Fibroblast of lung (primary cell): ENCODE measurements around the gene ERI2. TPM values are rescaled to one million over a fixed set of nuclear protein-coding genes. Genes with fewer than 3 reads are reported as not detected.

ENCODE experiments used
- DNase-seq, 2 donors: peaks; one replicate each; pipeline versions ENCODE4 v3.0.0 to v3.0.0-alpha.2; 2010; ENCODE audit warnings: low read depth in 2 of 2
- H2AFZ ChIP-seq: 2 replicates; pipeline ENCODE4 v1.5.1; 2012; ENCODE audit warnings: low read length, control low read depth, inconsistent platforms
- H3K27ac ChIP-seq: 2 replicates; pipeline ENCODE4 v1.5.1; 2011; ENCODE audit warnings: low read length, control low read depth; ENCODE audit not compliant: insufficient read depth
- H3K27me3 ChIP-seq: 2 replicates; pipeline ENCODE4 v1.5.1; 2011; ENCODE audit warnings: mild to moderate bottlenecking, low read length; ENCODE audit not compliant: control insufficient read depth, insufficient read depth
- H3K36me3 ChIP-seq: 2 replicates; pipeline ENCODE4 v1.5.1; 2011; ENCODE audit warnings: low read length; ENCODE audit not compliant: control insufficient read depth, insufficient read depth
- H3K4me1 ChIP-seq: 2 replicates; pipeline ENCODE4 v1.5.1; 2011; ENCODE audit warnings: low read length; ENCODE audit not compliant: control insufficient read depth, insufficient read depth; ENCODE audit errors: extremely low read depth
- H3K4me2 ChIP-seq: 2 replicates; pipeline ENCODE4 v1.5.1; 2011; ENCODE audit warnings: low read length, control low read depth; ENCODE audit not compliant: insufficient read depth; ENCODE audit errors: extremely low read depth
- H3K4me3 ChIP-seq, 4 experiments: fragments of 200-600 bp in 1 of 4; sonication (generic) in 1 of 4; replicated peaks in 1 of 4; 2 replicates each; pipeline ENCODE4 v1.5.1; 2011 to 2016; ENCODE audit warnings: low read length in 4 of 4, low read depth in 3 of 4, mild to moderate bottlenecking in 3 of 4, control low read depth in 2 of 4, inconsistent platforms in 1 of 4, mixed read lengths in 1 of 4; ENCODE audit not compliant: insufficient read depth in 1 of 4; ENCODE audit errors: control extremely low read depth in 1 of 4
- H3K79me2 ChIP-seq: 2 replicates; pipeline ENCODE4 v1.5.1; 2012; ENCODE audit warnings: mild to moderate bottlenecking, low read length, inconsistent platforms; ENCODE audit not compliant: control insufficient read depth, insufficient read depth
- H3K9ac ChIP-seq: 2 replicates; pipeline ENCODE4 v1.5.1; 2011; ENCODE audit warnings: mild to moderate bottlenecking, low read length, control low read depth; ENCODE audit not compliant: insufficient read depth
- H3K9me3 ChIP-seq: 2 replicates; pipeline ENCODE4 v1.5.1; 2012; ENCODE audit warnings: low read depth, low read length; ENCODE audit not compliant: control insufficient read depth, insufficient read depth
- H4K20me1 ChIP-seq: 2 replicates; pipeline ENCODE4 v1.5.1; 2011; ENCODE audit warnings: low read length; ENCODE audit not compliant: control insufficient read depth, insufficient read depth; ENCODE audit errors: extremely low read depth
- CTCF ChIP-seq, 2 donors: IDR thresholded peaks in 1 of 2; conservative IDR thresholded peaks in 1 of 2; 1 replicate in 1 of 2; 2 replicates in 1 of 2; pipeline ENCODE4 v1.5.1; 2011 to 2012; ENCODE audit warnings: low read length in 2 of 2, control low read depth in 1 of 2, inconsistent platforms in 1 of 2, low read depth in 1 of 2, mild to moderate bottlenecking in 1 of 2
- EZH2 ChIP-seq: IDR thresholded peaks from 2 replicates; pipeline ENCODE4 v1.5.1; 2012; ENCODE audit warnings: low read length, control low read depth, mild to moderate bottlenecking; ENCODE audit errors: missing control alignments
- polyA plus RNA-seq, 2 donors: library from polyadenylated mRNA; depleted of rRNA in 1 of 2; stranded (reverse) in 1 of 2; unstranded in 1 of 2; fragments of >200 nt; gene quantifications; 2 replicates each; pipeline ENCODE4 v1.2.1, GENCODE V29; 2011 to 2012; ENCODE audit warnings: missing spikeins in 1 of 2
- total RNA-seq: library from RNA; depleted of rRNA; stranded (reverse); fragments of >200 nt; gene quantifications from 2 replicates; pipeline ENCODE4 v1.2.1, GENCODE V29; 2014

ERI2 gene
- total and polyA plus RNA-seq, 2 donors (not counting 1 experiment from before 2014, with no cell fraction given) = 10.5 to 30.1 TPM

DNA sequence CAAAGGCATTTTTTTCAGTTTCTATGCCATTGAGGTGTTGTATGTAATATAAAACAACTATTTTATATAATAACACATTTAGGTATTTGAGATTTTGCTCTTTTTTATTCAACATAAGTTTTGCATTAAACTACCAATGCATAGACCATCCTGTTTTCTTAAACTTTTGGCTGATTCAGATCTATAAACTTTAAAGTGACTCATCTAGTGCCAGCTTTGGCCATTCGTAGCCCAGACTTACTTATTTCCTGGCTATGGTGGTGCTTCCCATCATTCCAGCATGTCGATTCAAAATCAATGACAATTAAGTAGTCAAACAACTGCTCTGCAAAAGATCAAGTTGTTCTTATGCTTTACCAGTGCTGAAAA, 3.1 kb downstream of the ERI2 start:
- Histone ChIP-seq H2AFZ (no peak overlapping the region), H3K79me2 (peaks cover 2% of the 10 kb centered on the region), H3K27me3 (no peaks in the 10 kb centered on the region), H3K27ac (no peak overlapping the region), H3K4me1 (no peaks in the 10 kb centered on the region), H3K9ac (no peak overlapping the region), H3K9me3 (no peaks in the 10 kb centered on the region), H3K4me3 (no peak overlapping the region), H4K20me1 (no peaks in the 10 kb centered on the region), H3K4me2 (no peak overlapping the region), H3K36me3 (peaks cover 3% of the 10 kb centered on the region)
- DNase-seq = no peak
- no peak for TF ChIP-seq CTCF (conservative IDR thresholded peaks at IDR 0.05 in 1 of 2, IDR thresholded peaks at IDR 0.05 in 1 of 2; ENCODE audit: low read depth in 1 of 2, low read length in 2 of 2)
- TF ChIP-seq EZH2 = no peak

GRCh38 chr16:20801278-20801677, 5.0 kb downstream of the ERI2 start:
- H3K36me3 ChIP-seq = peaks cover 3% of the 10 kb centered on the region
- no peak overlapping the region for H3K4me3 ChIP-seq
- no peak overlapping the region for H3K4me2 ChIP-seq
- H4K20me1 ChIP-seq = no peaks in the 10 kb centered on the region
- H3K4me1 ChIP-seq = no peaks in the 10 kb centered on the region
- no peaks in the 10 kb centered on the region for H3K27me3 ChIP-seq
- H3K9me3 ChIP-seq = no peaks in the 10 kb centered on the region
- no peak for TF ChIP-seq EZH2
- no peak for TF ChIP-seq CTCF (conservative IDR thresholded peaks at IDR 0.05 in 1 of 2, IDR thresholded peaks at IDR 0.05 in 1 of 2; ENCODE audit: low read depth in 1 of 2, low read length in 2 of 2)
- DNase-seq = no peak
- H2AFZ ChIP-seq = no peak overlapping the region
- no peak overlapping the region for H3K27ac ChIP-seq
- no peaks in the 10 kb centered on the region for H3K79me2 ChIP-seq
- H3K9ac ChIP-seq = no peak overlapping the region

DNA sequence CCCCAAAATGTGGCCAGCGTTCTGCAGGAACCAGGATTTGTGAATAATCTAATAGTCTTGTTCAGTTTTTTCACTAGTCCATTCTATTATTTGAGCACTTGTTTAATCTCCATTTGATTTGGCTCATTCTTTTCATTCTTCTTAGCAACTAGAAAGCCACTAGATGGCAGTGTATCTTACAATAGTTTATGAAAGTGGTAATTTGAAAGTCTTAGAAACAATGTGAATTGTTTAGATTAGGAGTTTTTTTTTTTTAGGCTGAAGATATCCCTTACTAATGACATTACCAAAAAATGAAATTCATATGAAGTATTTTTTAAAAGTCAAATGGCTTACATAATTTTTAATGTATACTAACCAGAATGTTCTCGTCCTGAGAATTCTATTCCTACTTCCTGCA, 6.7 kb downstream of the ERI2 start:
- Histone ChIP-seq H3K27me3 (no peaks in the 10 kb centered on the region), H3K79me2 (no peaks in the 10 kb centered on the region), H3K36me3 (peaks cover 3% of the 10 kb centered on the region), H2AFZ (no peak overlapping the region), H3K9ac (no peak overlapping the region), H4K20me1 (no peaks in the 10 kb centered on the region), H3K9me3 (no peaks in the 10 kb centered on the region), H3K4me1 (no peaks in the 10 kb centered on the region), H3K27ac (no peak overlapping the region), H3K4me3 (no peak overlapping the region), H3K4me2 (no peak overlapping the region)
- TF ChIP-seq EZH2 (no peak), CTCF (conservative IDR thresholded peaks at IDR 0.05 in 1 of 2, IDR thresholded peaks at IDR 0.05 in 1 of 2; ENCODE audit: low read depth in 1 of 2, low read length in 2 of 2) (peak; percentile 21 to 53)
- DNase-seq = peak; percentile 32 to 69
